HCT116 (cell line): ENCODE results near the gene CLN6. TPM values are rescaled to one million over a fixed set of nuclear protein-coding genes. Genes with fewer than 3 reads are reported as not detected.

ENCODE experiments used
- ATAC-seq: fragments of 200-7000 bp; cut with Tn5 transposase; 2 replicates; pipeline ENCODE4 v1.9.1; 2020; ENCODE audit warnings: mild to moderate bottlenecking, moderate library complexity
- BruUV-seq: library from RNA; stranded (reverse); fragments of 400-500 nt; replicated peaks from 2 replicates; lab custom pipeline; 2021; lab: Mats Ljungman, UMichigan
- CTCF ChIA-PET: fragments of 300-600 bp; sonication (Branson Sonifier 250); formaldehyde crosslinking; loops from one replicate; lab custom pipeline; 2021; ENCODE audit warnings: antibody characterized with exemption; lab: Charles Lee
- POLR2A ChIA-PET: fragments of 300-600, 350-600 bp; sonication (Branson Sonifier 250); formaldehyde crosslinking; loops from one replicate; lab custom pipeline; 2021; ENCODE audit warnings: antibody characterized with exemption; lab: Charles Lee
- RAD21 ChIA-PET, 2 experiments: fragments of 300-600 bp; sonication (Branson Sonifier 250); formaldehyde crosslinking; loops; one replicate each; lab custom pipeline; 2023; ENCODE audit warnings: low total read pairs in 2 of 2; ENCODE audit not compliant: uncharacterized antibody in 2 of 2, unreplicated experiment in 2 of 2, low non-redundant PET in 1 of 2; lab: Charles Lee
- DNase-seq: peaks from one replicate; pipeline ENCODE4 v3.0.0-alpha.2; 2010; ENCODE audit warnings: low read depth, low spot score
- H2AFZ ChIP-seq: fragments of 200-600 bp; shearing (Covaris generic), sonication (generic); 2 replicates; pipeline ENCODE4 v1.6.1; 2017; ENCODE audit warnings: low read depth, mixed run types, mixed read lengths, antibody characterized with exemption, low read length; ENCODE audit not compliant: poor library complexity, severe bottlenecking
- H3K27ac ChIP-seq: 2 replicates; pipeline ENCODE4 v1.5.1; 2012; ENCODE audit warnings: low read depth, low read length
- H3K27me3 ChIP-seq: fragments of 200-600 bp; sonication (generic); 2 replicates; pipeline ENCODE4 v1.6.1; 2016; ENCODE audit warnings: mixed run types, low read length, mixed read lengths; ENCODE audit not compliant: insufficient read depth
- H3K36me3 ChIP-seq, 2 experiments: fragments of 200-500 bp in 1 of 2; fragments of 200-600 bp in 1 of 2; sonication (Bioruptor generic) in 1 of 2; sonication (generic) in 1 of 2; 2 replicates each; pipeline versions ENCODE4 v1.5.1 to v1.6.1; 2014 to 2016; ENCODE audit warnings: low read length in 2 of 2, inconsistent platforms in 1 of 2, mixed read lengths in 1 of 2, mixed run types in 1 of 2; ENCODE audit not compliant: insufficient read depth in 2 of 2, control insufficient read depth in 1 of 2
- H3K4me1 ChIP-seq, 2 experiments: fragments of 200-600 bp in 1 of 2; sonication (generic) in 1 of 2; 2 replicates each; pipeline versions ENCODE4 v1.5.1 to v1.6.1; 2012 to 2017; ENCODE audit warnings: low read length in 2 of 2, inconsistent platforms in 1 of 2, mild to moderate bottlenecking in 1 of 2, mixed read lengths in 1 of 2, mixed run types in 1 of 2, moderate library complexity in 1 of 2; ENCODE audit not compliant: insufficient read depth in 2 of 2, control insufficient read depth in 1 of 2
- H3K4me2 ChIP-seq: fragments of 200-600 bp; sonication (generic); 2 replicates; pipeline ENCODE4 v1.6.1; 2017; ENCODE audit warnings: mixed run types, low read length, mixed read lengths
- H3K4me3 ChIP-seq, 2 experiments: fragments of 200-600 bp in 1 of 2; sonication (generic) in 1 of 2; replicated peaks in 1 of 2; 2 replicates each; pipeline ENCODE4 v1.5.1; 2011 to 2016; ENCODE audit warnings: low read length in 2 of 2, control low read depth in 1 of 2, low read depth in 1 of 2, mild to moderate bottlenecking in 1 of 2, mixed read lengths in 1 of 2, mixed run types in 1 of 2
- H3K79me2 ChIP-seq: fragments of 200-600 bp; sonication (generic); 2 replicates; pipeline ENCODE4 v1.6.1; 2017; ENCODE audit warnings: mild to moderate bottlenecking, mixed run types, low read length, moderate library complexity, mixed read lengths; ENCODE audit not compliant: insufficient read depth
- H3K9ac ChIP-seq: fragments of 200-600 bp; sonication (generic); 2 replicates; pipeline ENCODE4 v1.6.1; 2016; ENCODE audit warnings: low read length, mixed read lengths
- H3K9me2 ChIP-seq: fragments of 200-600 bp; sonication (generic), shearing (Covaris generic); 2 replicates; pipeline ENCODE4 v1.6.1; 2017; ENCODE audit warnings: mixed run types, mild to moderate bottlenecking, moderate library complexity; ENCODE audit not compliant: insufficient read depth
- H3K9me3 ChIP-seq, 2 experiments: fragments of 200-500 bp in 1 of 2; fragments of 200-600 bp in 1 of 2; sonication (Bioruptor generic) in 1 of 2; sonication (generic) in 1 of 2; 2 replicates each; pipeline ENCODE4 v1.6.1; 2014 to 2017; ENCODE audit warnings: low read length in 2 of 2, mixed read lengths in 2 of 2, inconsistent platforms in 1 of 2, low read depth in 1 of 2, mild to moderate bottlenecking in 1 of 2, mixed run types in 1 of 2, moderate library complexity in 1 of 2; ENCODE audit not compliant: control insufficient read depth in 1 of 2, insufficient read depth in 1 of 2
- H4K20me1 ChIP-seq: fragments of 200-600 bp; sonication (generic), shearing (Covaris generic); 2 replicates; pipeline ENCODE4 v1.6.1; 2017; ENCODE audit warnings: mixed run types, mild to moderate bottlenecking, moderate library complexity; ENCODE audit not compliant: insufficient read depth
- CTCF ChIP-seq, 3 experiments: fragments of 200-600 bp in 1 of 3; sonication (generic) in 1 of 3; IDR thresholded peaks in 2 of 3; conservative IDR thresholded peaks in 1 of 3; 2 replicates each; pipeline ENCODE4 v1.5.1; 2012 to 2017; ENCODE audit warnings: low read depth in 2 of 3, low read length in 2 of 3, antibody characterized with exemption in 1 of 3, borderline replicate concordance in 1 of 3, control low read depth in 1 of 3, mild to moderate bottlenecking in 1 of 3, mixed read lengths in 1 of 3, mixed run types in 1 of 3, moderate library complexity in 1 of 3; ENCODE audit not compliant: insufficient read depth in 1 of 3
- EZH2phosphoT487 ChIP-seq: fragments of 200-600 bp; IDR thresholded peaks from 2 replicates; pipeline ENCODE4 v1.6.1; 2018; ENCODE audit warnings: antibody characterized with exemption, borderline replicate concordance
- FOSL1 ChIP-seq: IDR thresholded peaks from 2 replicates; pipeline ENCODE4 v1.6.1; 2012; ENCODE audit warnings: low read depth
- MAX ChIP-seq: IDR thresholded peaks from 2 replicates; pipeline ENCODE4 v1.6.1; 2012
- POLR2A ChIP-seq: IDR thresholded peaks from 2 replicates; pipeline ENCODE4 v1.7.0; 2011; ENCODE audit warnings: borderline replicate concordance; ENCODE audit not compliant: insufficient read depth, insufficient read length; ENCODE audit errors: extremely low read depth
- REST ChIP-seq: IDR thresholded peaks from 2 replicates; pipeline ENCODE4 v1.6.1; 2012; ENCODE audit warnings: low read depth
- SP1 ChIP-seq: IDR thresholded peaks from 2 replicates; pipeline ENCODE4 v1.6.1; 2012; ENCODE audit warnings: low read depth
- ZFX ChIP-seq: fragments of 450-650 bp; IDR thresholded peaks from 2 replicates; pipeline ENCODE4 v1.6.1; 2017
- ZNF274 ChIP-seq: fragments of 200-500 bp; sonication (Bioruptor generic); IDR thresholded peaks from 2 replicates; pipeline ENCODE4 v1.6.1; 2014; ENCODE audit warnings: mild to moderate bottlenecking, low read depth, low read length, inconsistent platforms
- intact Hi-C: fragments of 100-400 bp; cut with micrococcal nuclease; formaldehyde crosslinking; loops from 2 replicates; pipeline ENCODE4 v1.10.0; 2022
- total RNA-seq: library from RNA; stranded (reverse); gene quantifications from one replicate; pipeline ENCODE4 v1.2.1, GENCODE V29; 2021; ENCODE audit not compliant: unreplicated experiment

CLN6 gene
- total RNA-seq, 1 experiment from 2014 or later, result 44.1 TPM

- H3K27ac ChIP-seq, result no peak overlapping the region; the same call in 1 of the 2 replicates
- peaks cover 61% of the 10 kb centered on the region for H3K79me2 ChIP-seq
- H2AFZ ChIP-seq, result no peak overlapping the region
- H3K4me3 ChIP-seq, result no peak overlapping the region
- ATAC-seq (no peak), DNase-seq (no peak)
- BruUV-seq, result no TSS peak
- H3K9ac ChIP-seq, result no peak overlapping the region
- no peaks in the 10 kb centered on the region for H3K27me3 ChIP-seq
- RAD21 ChIA-PET, result no interaction called here
- TF ChIP-seq CTCF (IDR thresholded peaks at IDR 0.05 in 2 of 3, conservative IDR thresholded peaks at IDR 0.05 in 1 of 3; ENCODE audit: borderline replicate concordance in 1 of 3, insufficient read depth in 1 of 3, low read depth in 2 of 3, low read length in 2 of 3) (no peak), SP1 (no peak), POLR2A (no peak), FOSL1 (no peak), MAX (no peak), ZFX (no peak), ZNF274 (no peak), REST (no peak), EZH2phosphoT487 (no peak)
- H3K9me2 ChIP-seq, result no peaks in the 10 kb centered on the region
- CTCF ChIA-PET, result interaction anchor here (1.3 kb wide), 1 partner anchor 10 kb away, joined by 3 read pairs; no protein-coding TSS in a partner anchor
- H3K9me3 ChIP-seq, result no peaks in the 10 kb centered on the region
- H4K20me1 ChIP-seq, result peaks cover 5% of the 10 kb centered on the region; the same call in 1 of the 2 replicates
- intact Hi-C loops, result loop anchor here (5.0 kb wide), 1 partner anchor 348 kb away; no protein-coding TSS in a partner anchor
- POLR2A ChIA-PET, result no interaction called here
- peaks cover 1 to 14% of the 10 kb centered on the region in 2 experiments; a peak in 3 of 4 replicates for H3K4me1 ChIP-seq
- H3K36me3 ChIP-seq, result no peaks in the 10 kb centered on the region; a peak in 2 of 4 replicates
- H3K4me2 ChIP-seq, result no peak overlapping the region
These were observed 19.1 kb downstream of the CLN6 start for GRCh38 chr15:68210409-68210756.
